OCI-M2 (cell line): ENCODE results near the gene VPS37B.

Experiments used
- DNase-seq: peaks from one replicate; lab custom pipeline; 2025; ENCODE audit not compliant: unreplicated experiment; lab: John Stamatoyannopoulos, UW

VPS37B gene

DNA sequence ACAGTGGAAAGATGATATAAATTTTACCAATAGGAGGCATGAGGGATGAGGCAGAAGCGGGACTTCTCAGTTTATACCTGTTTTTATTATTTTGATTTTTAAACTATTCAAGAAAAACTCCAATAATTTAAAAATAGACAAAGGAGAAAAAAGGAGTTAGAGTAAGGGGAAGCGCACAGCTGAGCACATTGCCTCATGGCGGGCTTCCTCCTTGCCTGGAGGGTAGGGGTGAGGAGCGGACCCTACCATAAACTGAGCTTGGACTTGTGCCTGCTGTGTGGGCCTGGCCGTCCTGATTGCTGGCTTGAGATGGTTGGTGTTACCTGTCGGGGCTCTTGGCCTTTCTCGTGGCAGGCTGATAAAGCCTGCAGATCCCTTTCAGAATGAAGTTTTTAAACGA is 75.8 kb downstream of the VPS37B start:
- DNase-seq, result no peak

DNA sequence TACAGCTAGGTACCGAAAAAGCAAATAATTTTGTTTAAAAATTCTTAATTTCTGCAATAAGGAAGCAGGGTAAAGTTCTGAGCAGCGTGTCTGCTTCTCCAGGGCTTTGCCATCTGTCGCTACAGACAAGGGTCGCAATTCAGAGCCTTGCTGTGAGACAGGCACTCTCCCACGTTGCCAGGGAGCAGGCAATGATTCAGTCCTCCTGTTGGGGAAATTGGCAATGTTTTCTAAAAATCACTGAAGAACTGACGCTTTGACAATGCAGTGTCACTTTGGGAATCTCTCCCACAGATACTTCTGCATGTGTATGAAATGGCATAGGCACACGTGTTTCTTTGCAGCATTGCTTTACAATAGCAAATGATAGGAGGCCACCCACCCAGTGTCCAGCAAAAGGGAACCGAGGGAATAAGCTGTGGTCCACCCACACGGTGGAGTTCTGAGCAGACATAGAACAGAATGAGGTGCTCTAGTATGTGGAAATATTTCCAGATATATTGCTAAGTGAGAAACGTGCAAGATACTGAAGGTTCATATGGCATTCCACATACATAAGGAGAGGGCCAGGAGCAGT is 76.6 kb downstream of the VPS37B start:
- DNase-seq, result no peak
